ENCODE data around the gene IQGAP2.

- TF ChIP-seq, protein P1, sequence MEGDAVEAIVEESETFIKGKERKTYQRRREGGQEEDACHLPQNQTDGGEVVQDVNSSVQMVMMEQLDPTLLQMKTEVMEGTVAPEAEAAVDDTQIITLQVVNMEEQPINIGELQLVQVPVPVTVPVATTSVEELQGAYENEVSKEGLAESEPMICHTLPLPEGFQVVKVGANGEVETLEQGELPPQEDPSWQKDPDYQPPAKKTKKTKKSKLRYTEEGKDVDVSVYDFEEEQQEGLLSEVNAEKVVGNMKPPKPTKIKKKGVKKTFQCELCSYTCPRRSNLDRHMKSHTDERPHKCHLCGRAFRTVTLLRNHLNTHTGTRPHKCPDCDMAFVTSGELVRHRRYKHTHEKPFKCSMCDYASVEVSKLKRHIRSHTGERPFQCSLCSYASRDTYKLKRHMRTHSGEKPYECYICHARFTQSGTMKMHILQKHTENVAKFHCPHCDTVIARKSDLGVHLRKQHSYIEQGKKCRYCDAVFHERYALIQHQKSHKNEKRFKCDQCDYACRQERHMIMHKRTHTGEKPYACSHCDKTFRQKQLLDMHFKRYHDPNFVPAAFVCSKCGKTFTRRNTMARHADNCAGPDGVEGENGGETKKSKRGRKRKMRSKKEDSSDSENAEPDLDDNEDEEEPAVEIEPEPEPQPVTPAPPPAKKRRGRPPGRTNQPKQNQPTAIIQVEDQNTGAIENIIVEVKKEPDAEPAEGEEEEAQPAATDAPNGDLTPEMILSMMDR (IDR thresholded peaks at IDR 0.05; ENCODE audit: low read depth, low read length, poor library complexity, severe bottlenecking), result no peak
- TF ChIP-seq EZH2phosphoT487 (IDR thresholded peaks at IDR 0.05; ENCODE audit: borderline replicate concordance, low read length), result no peak
Measured at GRCh38 chr5:76615759-76616158, 212.7 kb downstream of the IQGAP2 start.

All from DOHH2 (cell line).